HepG2 (cell line): ENCODE results near the gene UQCC2. TPM values are rescaled to one million over a fixed set of nuclear protein-coding genes. Genes with fewer than 3 reads are reported as not detected.

Experiments used
- EEA1 ChIP-seq: sonication (generic); formaldehyde crosslinking; IDR thresholded peaks from 2 replicates; pipeline ENCODE4 v1.5.1; 2020; ENCODE audit warnings: mild to moderate bottlenecking, missing genetic modification reagents, borderline replicate concordance
- GLI4 ChIP-seq: sonication (generic); formaldehyde crosslinking; IDR thresholded peaks from 2 replicates; pipeline ENCODE4 v1.5.1; 2020; ENCODE audit warnings: missing genetic modification reagents, mild to moderate bottlenecking, moderate library complexity, borderline replicate concordance
- HMG20B ChIP-seq: conservative IDR thresholded peaks from 2 replicates; pipeline ENCODE4 v1.6.1; 2016; ENCODE audit warnings: missing genetic modification reagents, missing compliant biosample characterization
- HMGA1 ChIP-seq: sonication (generic); formaldehyde crosslinking; conservative IDR thresholded peaks from 2 replicates; pipeline ENCODE4 v1.4.0; 2020; ENCODE audit warnings: missing genetic modification reagents
- JUNB ChIP-seq: sonication (generic); formaldehyde crosslinking; IDR thresholded peaks from 2 replicates; pipeline ENCODE4 v1.8.0; 2022; ENCODE audit warnings: missing genetic modification reagents, mild to moderate bottlenecking, borderline replicate concordance
- MEF2D ChIP-seq: sonication (generic); formaldehyde crosslinking; IDR thresholded peaks from 2 replicates; pipeline ENCODE4 v1.5.1; 2020; ENCODE audit warnings: mild to moderate bottlenecking, missing genetic modification reagents
- SNAPC4 ChIP-seq: sonication (generic); formaldehyde crosslinking; IDR thresholded peaks from 2 replicates; pipeline ENCODE4 v1.4.0; 2020; ENCODE audit warnings: mild to moderate bottlenecking, missing genetic modification reagents
- SRSF1 ChIP-seq: fragments of 200-400 bp; formaldehyde crosslinking; optimal IDR thresholded peaks from 2 replicates; pipeline ENCODE3; 2017; ENCODE audit warnings: mild to moderate bottlenecking, low read depth, low read length, moderate library complexity
- ZBTB46 ChIP-seq: sonication (generic); formaldehyde crosslinking; IDR thresholded peaks from 2 replicates; pipeline ENCODE4 v1.4.0; 2020; ENCODE audit warnings: mild to moderate bottlenecking, missing genetic modification reagents, borderline replicate concordance
- polyA plus RNA-seq, 8 experiments: library from polyadenylated mRNA; depleted of rRNA in 3 of 8; stranded (reverse) in 7 of 8; unstranded in 1 of 8; fragments of >200 nt; fragmentation: Illumina TruSeq in 4 of 8; extraction: Trizol in 4 of 8; gene quantifications; 2 replicates each; pipeline versions ENCODE4 v1.2.1 to v1.2.3, GENCODE V29; 2011 to 2016; ENCODE audit warnings: low read depth in 4 of 8, missing spikeins in 1 of 8, mixed read lengths in 1 of 8; ENCODE audit not compliant: insufficient read depth in 1 of 8
- total RNA-seq, 5 experiments: library from RNA; depleted of rRNA; stranded (reverse); fragments of >200 nt; fragmentation: Illumina TruSeq; extraction: Trizol; gene quantifications; 2 replicates each; pipeline ENCODE4 v1.2.3, GENCODE V29; 2016; ENCODE audit warnings: low read depth in 1 of 5

UQCC2 gene
- total and polyA plus RNA-seq, 2 of the 13 experiments (the other 11 are each of a cell fraction or from before 2014, with no cell fraction given) = 82.4 to 238 TPM

- TF ChIP-seq SNAPC4 (CRISPR knock-in tag) (no peak), HMG20B (CRISPR knock-in tag) (no peak), HMGA1 (CRISPR knock-in tag) (no peak), MEF2D (CRISPR knock-in tag) (no peak), EEA1 (CRISPR knock-in tag) (no peak), ZBTB46 (CRISPR knock-in tag) (no peak), SRSF1 (no peak), GLI4 (CRISPR knock-in tag) (no peak), JUNB (CRISPR knock-in tag) (no peak)
These were observed 49.2 kb downstream of the UQCC2 start (continued) for GRCh38 chr6:33662318-33662717.
